ENCODE results near the gene INTS11. TPM values are rescaled to one million over a fixed set of nuclear protein-coding genes. Genes with fewer than 3 reads are reported as not detected.

INTS11 gene
- polyA plus RNA-seq, 1 experiment = 95.8 TPM

DNA sequence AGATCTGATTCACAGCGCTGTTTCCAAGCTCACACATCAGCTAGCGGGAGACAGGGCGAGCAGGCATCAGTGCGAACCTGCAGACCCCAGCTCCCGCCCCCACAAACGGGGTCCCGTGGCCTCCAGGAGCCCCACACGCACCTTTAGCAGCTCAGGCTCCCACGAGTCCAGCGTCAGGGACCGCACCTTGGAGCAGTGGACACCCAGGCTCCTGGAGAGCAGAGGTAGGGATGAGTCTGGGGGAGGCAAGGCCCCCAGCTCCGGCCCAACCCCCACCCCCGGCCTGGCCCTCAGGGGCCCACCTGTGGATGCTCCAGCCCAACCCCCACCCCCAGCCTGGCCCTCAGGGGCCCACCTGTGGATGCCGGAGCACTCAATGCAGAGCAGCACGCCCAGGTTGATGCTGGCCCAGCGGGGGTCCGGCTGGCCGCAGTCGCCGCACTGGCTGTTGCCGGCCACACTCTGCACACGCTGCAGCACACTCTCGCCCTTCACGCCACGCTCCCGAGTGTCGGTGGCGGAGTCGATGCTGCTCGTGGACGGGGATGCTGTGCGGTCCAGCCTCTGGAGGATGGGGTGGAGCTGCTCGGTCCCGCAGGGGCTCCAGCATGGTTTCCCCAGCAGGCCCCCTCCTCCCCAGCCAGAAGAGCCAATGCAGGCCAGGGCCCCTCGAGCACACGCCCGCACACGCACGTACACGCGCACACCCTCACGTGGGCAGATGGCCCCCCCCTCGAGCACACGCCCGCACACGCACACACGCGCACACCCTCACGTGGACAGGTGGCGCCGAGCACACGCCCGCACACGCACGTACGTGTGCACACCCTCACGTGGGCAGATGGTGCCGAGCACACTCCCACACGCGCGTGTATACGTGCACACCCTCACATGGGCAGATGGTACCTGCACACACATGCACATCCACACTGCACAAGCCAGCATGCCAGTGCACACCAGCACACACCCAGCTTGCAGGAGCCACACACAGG is 28.1 kb downstream of the INTS11 start:
- no peak for DNase-seq (ENCODE audit: low read depth)
- ChIA-PET CTCF (interaction anchor here (0.7 to 1.5 kb wide), 3 partner anchors 13 to 174 kb away, joined by 3 to 4 read pairs (median 3); no protein-coding TSS in a partner anchor), POLR2A (no interaction called here)
- Histone ChIP-seq H3K36me3 (ENCODE audit: control insufficient read depth, insufficient read depth, low read length) (peaks cover 20% of the 10 kb centered on the region), H3K27me3 (ENCODE audit: control insufficient read depth, insufficient read depth, low read length) (no peaks in the 10 kb centered on the region), H3K4me3 (ENCODE audit: low read depth, low read length) (no peak overlapping the region)
- TF ChIP-seq, protein P1, sequence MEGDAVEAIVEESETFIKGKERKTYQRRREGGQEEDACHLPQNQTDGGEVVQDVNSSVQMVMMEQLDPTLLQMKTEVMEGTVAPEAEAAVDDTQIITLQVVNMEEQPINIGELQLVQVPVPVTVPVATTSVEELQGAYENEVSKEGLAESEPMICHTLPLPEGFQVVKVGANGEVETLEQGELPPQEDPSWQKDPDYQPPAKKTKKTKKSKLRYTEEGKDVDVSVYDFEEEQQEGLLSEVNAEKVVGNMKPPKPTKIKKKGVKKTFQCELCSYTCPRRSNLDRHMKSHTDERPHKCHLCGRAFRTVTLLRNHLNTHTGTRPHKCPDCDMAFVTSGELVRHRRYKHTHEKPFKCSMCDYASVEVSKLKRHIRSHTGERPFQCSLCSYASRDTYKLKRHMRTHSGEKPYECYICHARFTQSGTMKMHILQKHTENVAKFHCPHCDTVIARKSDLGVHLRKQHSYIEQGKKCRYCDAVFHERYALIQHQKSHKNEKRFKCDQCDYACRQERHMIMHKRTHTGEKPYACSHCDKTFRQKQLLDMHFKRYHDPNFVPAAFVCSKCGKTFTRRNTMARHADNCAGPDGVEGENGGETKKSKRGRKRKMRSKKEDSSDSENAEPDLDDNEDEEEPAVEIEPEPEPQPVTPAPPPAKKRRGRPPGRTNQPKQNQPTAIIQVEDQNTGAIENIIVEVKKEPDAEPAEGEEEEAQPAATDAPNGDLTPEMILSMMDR (IDR thresholded peaks at IDR 0.05; ENCODE audit: insufficient read depth, low read depth, low read length) = no peak

DNA sequence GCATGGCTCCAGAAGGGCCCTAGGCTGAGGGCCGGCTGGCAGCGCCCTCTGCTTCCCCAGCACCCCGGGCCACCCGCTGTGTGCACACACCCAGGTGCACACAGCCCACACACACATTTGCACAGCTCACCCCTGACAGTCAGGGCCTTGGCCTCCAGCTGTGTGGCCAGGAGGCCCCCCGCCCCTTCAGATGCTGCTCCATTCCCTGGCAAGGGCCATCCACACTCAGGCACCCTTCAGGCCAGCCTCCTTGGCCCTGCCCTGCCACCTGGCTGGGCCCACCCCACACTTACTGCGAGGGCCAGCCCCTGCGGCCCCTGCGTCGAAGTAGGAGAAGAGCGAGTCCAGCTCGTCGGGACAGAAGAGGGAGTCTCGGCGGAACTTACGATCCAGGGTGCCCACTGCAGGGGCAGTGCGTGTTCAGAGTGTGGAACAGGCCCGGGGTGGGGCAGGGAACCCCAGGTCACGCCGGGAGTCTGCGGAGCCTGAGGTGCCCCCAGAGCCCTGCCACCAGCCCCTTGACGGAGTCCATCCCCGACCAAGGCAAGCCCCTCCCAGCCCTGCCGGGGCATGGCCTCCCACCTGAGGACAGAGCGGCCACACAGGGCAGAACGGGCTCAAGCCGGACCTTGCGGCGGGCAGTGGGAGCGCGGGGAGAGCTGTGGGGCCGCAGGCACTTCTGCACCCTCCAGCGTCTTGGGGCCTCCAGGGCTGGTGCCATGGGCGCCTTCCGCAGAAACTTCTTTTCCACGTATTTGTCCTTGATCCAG is 29.1 kb downstream of the INTS11 start:
- ChIA-PET CTCF (interaction anchor here (0.7 to 1.5 kb wide), 3 partner anchors 12 to 173 kb away, joined by 3 to 4 read pairs (median 3); no protein-coding TSS in a partner anchor), POLR2A (no interaction called here)
- DNase-seq (ENCODE audit: low read depth) = no peak
- Histone ChIP-seq H3K4me3 (ENCODE audit: low read depth, low read length) (no peak overlapping the region), H3K27me3 (ENCODE audit: control insufficient read depth, insufficient read depth, low read length) (no peaks in the 10 kb centered on the region), H3K36me3 (ENCODE audit: control insufficient read depth, insufficient read depth, low read length) (peaks cover 20% of the 10 kb centered on the region)
- TF ChIP-seq, protein P1 (IDR thresholded peaks at IDR 0.05; ENCODE audit: insufficient read depth, low read depth, low read length) = no peak

DNA sequence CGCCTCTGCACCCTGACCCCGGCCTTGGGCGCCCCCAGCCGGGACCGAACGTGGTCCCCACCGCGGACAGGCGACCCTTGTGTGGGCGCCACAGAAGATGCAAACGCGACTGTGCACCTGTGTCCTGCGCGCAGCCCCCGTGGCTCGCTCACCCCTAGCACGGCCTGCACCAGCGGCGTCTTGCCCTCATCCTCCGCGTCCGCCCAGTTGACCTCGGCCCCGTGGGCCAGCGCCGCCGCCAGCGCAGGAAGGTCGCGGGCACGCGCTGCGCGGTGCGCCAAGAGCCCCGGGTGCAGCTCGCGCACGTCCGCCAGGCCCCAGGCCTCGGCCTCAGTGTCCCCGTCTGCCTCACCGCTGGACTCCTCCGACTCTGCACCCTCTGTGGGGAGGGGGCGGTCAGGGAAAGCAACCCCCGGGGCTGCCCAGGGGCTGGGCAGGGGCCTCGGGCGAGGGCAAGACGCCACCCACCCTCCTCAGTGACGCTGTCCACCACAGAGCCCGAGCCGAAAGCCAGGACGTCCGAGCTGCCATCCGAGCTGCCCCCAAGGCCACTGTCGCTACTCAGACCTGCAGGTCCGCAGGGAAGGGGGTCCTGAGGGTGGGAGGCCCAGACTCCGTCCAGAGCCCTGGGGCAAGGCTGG is 30.1 kb downstream of the INTS11 start:
- TF ChIP-seq, protein P1 (IDR thresholded peaks at IDR 0.05; ENCODE audit: insufficient read depth, low read depth, low read length) = no peak
- no peak for DNase-seq (ENCODE audit: low read depth)
- H3K27me3 ChIP-seq (ENCODE audit: control insufficient read depth, insufficient read depth, low read length) = no peaks in the 10 kb centered on the region
- no peak overlapping the region for H3K4me3 ChIP-seq (ENCODE audit: low read depth, low read length)
- POLR2A ChIA-PET = no interaction called here
- CTCF ChIA-PET = no interaction called here
- H3K36me3 ChIP-seq (ENCODE audit: control insufficient read depth, insufficient read depth, low read length) = peaks cover 18% of the 10 kb centered on the region

DNA sequence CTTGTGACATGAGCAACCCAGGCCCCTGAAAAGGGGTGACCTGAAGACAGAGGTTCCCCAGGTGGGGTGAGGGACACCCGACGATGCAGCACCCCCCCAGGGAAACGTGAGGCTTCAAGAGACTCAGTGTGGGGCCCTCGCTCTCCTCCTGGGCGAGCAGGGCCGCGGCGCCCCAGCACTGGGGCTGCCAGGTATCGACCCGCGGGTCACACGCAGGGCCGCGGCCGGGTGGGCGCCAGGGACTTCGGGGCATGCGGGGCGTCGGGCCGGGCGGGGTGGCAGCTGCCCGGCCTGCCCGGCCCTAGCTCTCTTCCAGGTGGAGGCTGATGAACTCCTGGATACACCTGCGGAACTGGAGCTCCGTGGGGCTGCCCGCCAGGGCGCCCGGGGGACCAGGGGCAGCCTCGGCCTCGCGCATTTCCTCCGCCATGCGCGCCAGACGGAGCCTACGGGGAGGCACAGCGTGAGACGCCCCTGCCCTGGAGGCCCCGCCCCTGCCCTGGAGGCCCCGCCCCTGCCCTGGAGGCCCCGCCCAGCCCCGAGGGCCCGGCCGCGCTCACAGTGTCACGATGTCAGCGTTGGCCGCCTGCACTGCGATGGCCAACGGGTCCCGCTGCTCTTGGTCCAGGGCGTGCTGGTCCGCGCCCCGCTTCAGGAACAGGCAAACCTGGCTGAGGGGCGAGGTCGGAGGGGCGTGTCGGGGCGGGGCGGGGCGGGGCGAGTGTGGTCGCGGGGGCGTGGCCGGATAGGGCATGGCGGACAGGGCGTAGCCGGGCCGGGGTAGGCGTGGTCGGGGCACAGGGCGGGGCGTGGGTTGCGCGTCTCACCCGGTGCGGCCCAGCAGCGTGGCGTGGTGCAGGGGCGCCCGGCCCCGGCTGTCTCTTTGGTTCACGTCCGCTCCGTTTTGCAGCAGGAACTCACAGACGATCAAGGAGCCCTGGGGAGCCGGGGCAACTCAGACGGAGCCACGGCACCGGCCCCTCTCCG is 30.9 kb downstream of the INTS11 start:
- CTCF ChIA-PET = interaction anchor here (3.9 kb wide), 1 partner anchor 173 kb away, joined by 76 read pairs; no protein-coding TSS in a partner anchor
- TF ChIP-seq, protein P1 (IDR thresholded peaks at IDR 0.05; ENCODE audit: insufficient read depth, low read depth, low read length) = no peak
- H3K27me3 ChIP-seq (ENCODE audit: control insufficient read depth, insufficient read depth, low read length) = no peaks in the 10 kb centered on the region
- peaks cover 17% of the 10 kb centered on the region for H3K36me3 ChIP-seq (ENCODE audit: control insufficient read depth, insufficient read depth, low read length)
- H3K4me3 ChIP-seq (ENCODE audit: low read depth, low read length) = no peak overlapping the region
- DNase-seq (ENCODE audit: low read depth) = no peak
- POLR2A ChIA-PET = no interaction called here
